K562 (cell line): ENCODE data around the gene RINL.

Experiments
- CREB1 ChIP-seq, 2 experiments: sonication (generic) in 1 of 2; formaldehyde crosslinking in 1 of 2; IDR thresholded peaks; 2 replicates each; pipeline versions ENCODE4 v1.6.1 to v1.8.0; 2012 to 2022; ENCODE audit warnings: inconsistent platforms in 1 of 2, mild to moderate bottlenecking in 1 of 2, missing genetic modification reagents in 1 of 2, moderate library complexity in 1 of 2
- NFIC ChIP-seq: fragments of 450-650 bp; IDR thresholded peaks from 2 replicates; pipeline ENCODE4 v1.6.1; 2017; ENCODE audit warnings: mild to moderate bottlenecking, inconsistent platforms
- YY1 ChIP-seq, 3 experiments: IDR thresholded peaks; 2 replicates each; pipeline ENCODE4 v1.6.1; 2011; ENCODE audit warnings: low read length in 2 of 3, mild to moderate bottlenecking in 2 of 3, moderate library complexity in 2 of 3, borderline replicate concordance in 1 of 3, control low read depth in 1 of 3, low read depth in 1 of 3; ENCODE audit not compliant: insufficient read depth in 3 of 3, insufficient replicate concordance in 2 of 3, control insufficient read depth in 1 of 3, insufficient read length in 1 of 3; ENCODE audit errors: extremely low read depth in 1 of 3
- ZNF24 ChIP-seq: fragments of 450-650 bp; IDR thresholded peaks from 2 replicates; pipeline ENCODE4 v1.6.1; 2016
- TF ChIP-seq, protein P1 (sequence below), 3 experiments: IDR thresholded peaks in 2 of 3; conservative IDR thresholded peaks in 1 of 3; 2 replicates each; pipeline ENCODE4 v1.5.1; 2011 to 2012; ENCODE audit warnings: low read length in 3 of 3, mild to moderate bottlenecking in 3 of 3, control low read depth in 2 of 3, improper control_type of control experiment in 1 of 3, inconsistent platforms in 1 of 3, low read depth in 1 of 3, mixed read lengths in 1 of 3, moderate library complexity in 1 of 3; ENCODE audit not compliant: insufficient read depth in 2 of 3

DNA sequence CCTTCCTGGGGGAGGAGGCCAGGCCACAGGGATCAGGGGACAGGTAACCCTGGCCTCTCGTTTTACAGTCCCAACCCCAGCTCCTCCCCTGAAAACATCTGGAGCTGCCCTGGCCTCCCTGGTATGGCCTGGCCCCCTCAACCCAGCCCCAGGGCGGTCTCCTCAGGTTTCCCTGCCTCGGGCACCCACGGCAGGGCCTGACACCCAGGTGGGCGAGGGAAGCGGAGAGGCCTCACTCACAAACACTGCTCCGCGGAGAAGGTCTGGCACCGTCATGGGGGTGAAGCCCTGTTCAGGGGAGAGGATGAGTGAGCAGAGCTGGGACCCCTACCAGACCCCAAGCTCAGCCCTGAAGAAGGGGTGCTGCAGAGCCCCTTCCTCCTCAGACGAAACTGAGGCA lies 40.5 kb upstream of the RINL start:
- TF ChIP-seq CREB1 (IDR thresholded peaks at IDR 0.05) = no peak
- TF ChIP-seq CREB1 (CRISPR knock-in tag; IDR thresholded peaks at IDR 0.05) = no peak
- TF ChIP-seq, protein P1, sequence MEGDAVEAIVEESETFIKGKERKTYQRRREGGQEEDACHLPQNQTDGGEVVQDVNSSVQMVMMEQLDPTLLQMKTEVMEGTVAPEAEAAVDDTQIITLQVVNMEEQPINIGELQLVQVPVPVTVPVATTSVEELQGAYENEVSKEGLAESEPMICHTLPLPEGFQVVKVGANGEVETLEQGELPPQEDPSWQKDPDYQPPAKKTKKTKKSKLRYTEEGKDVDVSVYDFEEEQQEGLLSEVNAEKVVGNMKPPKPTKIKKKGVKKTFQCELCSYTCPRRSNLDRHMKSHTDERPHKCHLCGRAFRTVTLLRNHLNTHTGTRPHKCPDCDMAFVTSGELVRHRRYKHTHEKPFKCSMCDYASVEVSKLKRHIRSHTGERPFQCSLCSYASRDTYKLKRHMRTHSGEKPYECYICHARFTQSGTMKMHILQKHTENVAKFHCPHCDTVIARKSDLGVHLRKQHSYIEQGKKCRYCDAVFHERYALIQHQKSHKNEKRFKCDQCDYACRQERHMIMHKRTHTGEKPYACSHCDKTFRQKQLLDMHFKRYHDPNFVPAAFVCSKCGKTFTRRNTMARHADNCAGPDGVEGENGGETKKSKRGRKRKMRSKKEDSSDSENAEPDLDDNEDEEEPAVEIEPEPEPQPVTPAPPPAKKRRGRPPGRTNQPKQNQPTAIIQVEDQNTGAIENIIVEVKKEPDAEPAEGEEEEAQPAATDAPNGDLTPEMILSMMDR (IDR thresholded peaks at IDR 0.05 in 2 of 3, conservative IDR thresholded peaks at IDR 0.05 in 1 of 3; ENCODE audit: insufficient read depth in 2 of 3, low read depth in 1 of 3, low read length in 3 of 3) = no peak
- TF ChIP-seq NFIC = no peak
- TF ChIP-seq YY1 (IDR thresholded peaks at IDR 0.05; ENCODE audit: borderline replicate concordance in 1 of 3, control insufficient read depth in 1 of 3, extremely low read depth in 1 of 3, insufficient read depth in 3 of 3, insufficient read length in 1 of 3, insufficient replicate concordance in 2 of 3, low read depth in 1 of 3, low read length in 2 of 3) = no peak
- TF ChIP-seq ZNF24 = no peak
